Natural killer cell treated with Interleukin-12 subunit alpha and Interleukin-12 subunit beta and Interleukin-15 and Interleukin-18, amount 100 ng/mL, for 72 hours (primary cell): ENCODE data around the gene MEF2B. TPM values are rescaled to one million over a fixed set of nuclear protein-coding genes. Genes with fewer than 3 reads are reported as not detected.
"Not testable (repeated sequence)": the region's sequence is repeated elsewhere in the genome, so short reads cannot be mapped to it uniquely, and the experiment has no call there.

Experiments used
- ATAC-seq, 2 donors: fragments of 150-1000 bp; cut with Tn5 transposase in 1 of 2; sonication (Bioruptor Pico), chemical (Tn5 transposase) in 1 of 2; 2 replicates each; pipeline ENCODE4 v1.10.0; 2021
- DNase-seq: peaks from one replicate; pipeline ENCODE4 v3.0.0; 2022; ENCODE audit warnings: low spot score
- H3K27ac Mint-ChIP-seq, 2 donors: 1 replicate in 1 of 2; 2 replicates in 1 of 2; pipeline ENCODE4 v1.8.0; 2022; ENCODE audit warnings: mixed read lengths in 2 of 2, mild to moderate bottlenecking in 1 of 2, moderate library complexity in 1 of 2
- H3K27me3 Mint-ChIP-seq, 2 donors: 1 replicate in 1 of 2; 2 replicates in 1 of 2; pipeline ENCODE4 v1.8.0; 2022; ENCODE audit warnings: mixed read lengths in 2 of 2
- H3K36me3 Mint-ChIP-seq: one replicate; pipeline ENCODE4 v1.8.0; 2022; ENCODE audit warnings: mixed read lengths
- H3K4me1 Mint-ChIP-seq, 2 donors: 1 replicate in 1 of 2; 2 replicates in 1 of 2; pipeline ENCODE4 v1.8.0; 2022; ENCODE audit warnings: low read depth in 2 of 2, mixed read lengths in 2 of 2, mild to moderate bottlenecking in 1 of 2
- H3K4me3 Mint-ChIP-seq: one replicate; pipeline ENCODE4 v1.8.0; 2022; ENCODE audit warnings: mixed read lengths
- H3K9me3 Mint-ChIP-seq: 2 replicates; pipeline ENCODE4 v1.8.0; 2022; ENCODE audit warnings: mixed read lengths
- total RNA-seq, 2 donors: library from RNA; stranded (reverse); gene quantifications; one replicate each; pipeline ENCODE4 v1.2.3, GENCODE V29; 2022

MEF2B gene
- total RNA-seq, 2 donors from 2014 or later, result 2.4 to 5.9 TPM

- not testable (repeated sequence) for H3K27me3 Mint-ChIP-seq, DNase-seq, H3K4me3 Mint-ChIP-seq, H3K36me3 Mint-ChIP-seq, H3K4me1 Mint-ChIP-seq, H3K9me3 Mint-ChIP-seq, ATAC-seq, H3K27ac Mint-ChIP-seq
Observed at GRCh38 chr19:19102566-19102965, 67.5 kb downstream of the MEF2B start.

GRCh38 chr19:19101540-19101939 lies 68.5 kb downstream of the MEF2B start:
- Mint-ChIP-seq H3K27ac (no peak overlapping the region), H3K4me1 (peaks cover 0 to 3% of the 10 kb centered on the region in 2 donors), H3K36me3 (no peaks in the 10 kb centered on the region), H3K27me3 (no peaks in the 10 kb centered on the region), H3K4me3 (no peak overlapping the region), H3K9me3 (no peaks in the 10 kb centered on the region)
- ATAC-seq (peak in 1 of 2 donors; percentile 34), DNase-seq (no peak)

- DNase-seq (no peak), ATAC-seq (no peak)
- Mint-ChIP-seq H3K4me1 (peaks cover 0 to 3% of the 10 kb centered on the region in 2 donors), H3K4me3 (no peak overlapping the region), H3K27ac (no peak overlapping the region), H3K9me3 (no peaks in the 10 kb centered on the region), H3K36me3 (no peaks in the 10 kb centered on the region), H3K27me3 (no peaks in the 10 kb centered on the region)
Observed at GRCh38 chr19:19098703-19099632, 71.1 kb downstream of the MEF2B start.

DNA sequence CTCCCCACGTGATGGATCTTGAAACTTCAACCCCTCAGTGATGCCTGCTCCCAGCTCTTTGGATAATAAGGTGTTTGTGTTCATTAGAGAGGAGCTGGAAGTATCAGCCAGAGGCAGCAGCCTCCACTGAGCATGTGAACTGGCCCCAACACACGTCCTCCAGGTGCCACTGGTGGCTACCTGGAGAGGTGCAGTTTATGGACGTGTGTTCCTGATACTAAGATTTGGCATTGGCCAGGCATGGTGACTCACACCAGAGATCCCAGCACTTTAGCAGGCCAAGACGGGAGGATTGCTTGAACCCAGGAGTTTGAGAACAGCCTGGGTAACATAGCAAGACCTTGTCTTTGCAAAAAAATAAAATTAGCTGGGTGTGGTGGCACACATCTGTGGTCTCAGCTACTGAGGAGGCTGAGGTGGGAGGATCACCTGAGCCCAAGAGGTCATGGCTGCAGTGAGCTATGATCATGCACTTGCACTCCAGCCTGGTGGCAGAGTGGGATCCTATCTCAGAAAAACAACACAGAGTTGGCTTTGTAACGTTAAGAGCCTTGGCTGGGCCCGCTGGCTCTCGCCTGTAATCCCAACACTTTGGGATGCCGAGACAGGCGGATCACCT lies 71.9 kb downstream of the MEF2B start:
- no peak for DNase-seq
- H3K9me3 Mint-ChIP-seq, result no peaks in the 10 kb centered on the region
- ATAC-seq, result no peak
- peaks cover 0 to 7% of the 10 kb centered on the region in 2 donors for H3K4me1 Mint-ChIP-seq
- H3K4me3 Mint-ChIP-seq, result no peak overlapping the region
- no peak overlapping the region for H3K27ac Mint-ChIP-seq
- H3K36me3 Mint-ChIP-seq, result no peaks in the 10 kb centered on the region
- no peaks in the 10 kb centered on the region for H3K27me3 Mint-ChIP-seq

DNA sequence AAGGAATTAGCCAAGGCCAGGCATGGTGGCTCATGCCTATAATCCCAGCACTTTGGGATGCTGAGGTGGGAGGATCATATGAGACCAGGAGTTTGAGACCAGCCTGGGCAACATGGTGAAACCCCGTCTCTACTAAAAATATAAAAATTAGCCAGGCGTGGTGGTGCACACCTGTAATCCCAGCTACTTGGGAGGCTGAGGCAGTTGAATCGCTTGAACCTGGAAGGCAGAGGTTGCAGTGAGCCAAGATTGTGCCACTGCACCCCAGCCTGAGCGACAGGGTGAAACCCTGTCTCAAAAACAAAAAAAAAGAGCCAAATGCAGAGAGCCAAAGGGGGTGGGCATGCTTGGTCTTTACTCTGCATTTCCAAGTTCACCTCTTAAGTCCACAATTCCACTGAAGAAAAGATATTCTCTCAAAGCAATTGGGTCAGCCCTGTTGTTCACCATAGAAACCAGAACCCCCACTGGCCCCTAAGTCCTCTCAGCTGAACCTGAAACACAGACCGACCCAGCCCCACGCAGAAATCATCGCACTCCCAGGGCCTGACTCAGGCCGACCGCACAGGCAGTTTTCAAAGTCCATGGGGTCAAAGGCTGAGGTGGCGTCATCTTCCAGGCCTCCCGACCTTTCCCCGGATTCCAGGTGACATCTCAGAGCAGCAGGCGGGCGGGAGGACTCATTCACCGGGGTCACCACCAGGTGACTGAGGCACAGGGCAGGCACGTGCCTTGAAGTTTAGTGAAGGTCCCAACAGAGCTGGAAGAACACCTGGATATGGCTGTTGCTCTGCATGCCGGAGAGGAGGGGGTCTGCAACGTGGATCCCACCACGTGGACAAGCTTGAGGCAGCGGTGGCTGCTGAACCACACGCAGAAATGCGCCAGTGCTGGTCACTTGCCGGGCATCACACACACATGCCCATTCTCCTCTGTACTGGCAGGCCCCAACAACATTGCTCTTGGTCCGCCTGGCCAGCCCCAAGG lies 73.1 kb downstream of the MEF2B start:
- peaks cover 0 to 7% of the 10 kb centered on the region in 2 donors for H3K4me1 Mint-ChIP-seq
- DNase-seq, result no peak
- no peak overlapping the region for H3K4me3 Mint-ChIP-seq
- no peaks in the 10 kb centered on the region for H3K9me3 Mint-ChIP-seq
- ATAC-seq, result no peak
- no peaks in the 10 kb centered on the region for H3K27me3 Mint-ChIP-seq
- H3K27ac Mint-ChIP-seq, result no peak overlapping the region
- no peaks in the 10 kb centered on the region for H3K36me3 Mint-ChIP-seq

DNA sequence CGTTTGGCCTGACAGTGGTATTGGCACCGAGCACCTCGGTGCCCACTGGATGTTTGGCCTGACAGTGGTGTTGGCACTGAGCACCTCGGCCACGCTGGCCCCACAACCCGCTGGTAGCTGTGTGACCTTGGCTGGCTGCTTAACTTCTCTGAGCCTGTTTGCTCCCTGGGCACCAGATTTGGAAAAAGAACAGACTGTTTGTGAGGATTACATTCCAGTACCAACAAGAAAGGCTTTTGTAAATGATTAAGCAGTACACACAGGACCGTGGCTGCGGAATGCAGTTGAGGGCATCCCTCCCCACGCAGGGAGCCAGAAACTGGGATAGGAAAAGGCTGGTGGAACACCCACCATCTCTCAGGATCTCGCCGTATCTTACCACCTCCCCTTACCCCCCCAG lies 74.4 kb downstream of the MEF2B start:
- Mint-ChIP-seq H3K9me3 (no peaks in the 10 kb centered on the region), H3K27ac (no peak overlapping the region), H3K27me3 (no peaks in the 10 kb centered on the region), H3K4me3 (no peak overlapping the region), H3K4me1 (peaks cover 0 to 7% of the 10 kb centered on the region in 2 donors), H3K36me3 (no peaks in the 10 kb centered on the region)
- no peak for DNase-seq
- ATAC-seq, result no peak

Other genes with a start within 250 kb of the MEF2B start
- gene HOMER3, start 229.0 kb downstream of the MEF2B start, total RNA-seq, result under 1 TPM in 1 of 2 donors, not detected in 1; 0.86 TPM
- gene SUGP2, start 136.7 kb downstream of the MEF2B start, total RNA-seq, result 100 to 1,000 TPM; 102 to 196 TPM
- 10 to 100 TPM; 22.3 to 43.9 TPM for gene ARMC6, start 136.7 kb downstream of the MEF2B start, total RNA-seq
- 10 to 100 TPM; 18.3 to 22.8 TPM for gene SLC25A42, start 106.3 kb downstream of the MEF2B start, total RNA-seq
- gene TMEM161A, start 31.8 kb downstream of the MEF2B start, total RNA-seq, result 10 to 100 TPM; 22.0 to 38.1 TPM
- 10 to 100 TPM; 47.2 to 64.5 TPM for gene BORCS8, start 21.9 kb upstream of the MEF2B start, total RNA-seq
- gene RFXANK, start 22.0 kb upstream of the MEF2B start, total RNA-seq, result 100 to 1,000 TPM in 1 of 2 donors, 10 to 100 TPM in 1; 45.2 to 107 TPM
- gene NR2C2AP, start 33.2 kb upstream of the MEF2B start, total RNA-seq, result 10 to 100 TPM; 34.0 to 71.0 TPM
- gene NCAN, start 41.7 kb upstream of the MEF2B start, total RNA-seq, result not detected
- under 1 TPM in 1 of 2 donors, not detected in 1; 0.14 TPM for gene TM6SF2, start 103.0 kb upstream of the MEF2B start, total RNA-seq
- 10 to 100 TPM; 61.1 to 69.6 TPM for gene SUGP1, start 150.2 kb upstream of the MEF2B start, total RNA-seq
- gene MAU2, start 150.6 kb upstream of the MEF2B start, total RNA-seq, result 100 to 1,000 TPM in 1 of 2 donors, 10 to 100 TPM in 1; 83.7 to 122 TPM
- 100 to 1,000 TPM; 171 to 224 TPM for gene GATAD2A, start 235.4 kb upstream of the MEF2B start, total RNA-seq